ENCODE results near the gene FILIP1L.

FILIP1L gene

GRCh38 chr3:100001526-100002270 is 112.6 kb downstream of the FILIP1L start:
- peak in 1 of 2 experiments; percentile 70 for DNase-seq (ENCODE audit: low read depth in 1 of 2, low spot score in 1 of 2)
- in situ Hi-C loops (cut with HindIII; ENCODE audit: low pct_unique_long_range_greater_than_20kb, low sequenced_read_pairs) = no loop called here
- no peak for TF ChIP-seq JUND (IDR thresholded peaks at IDR 0.05; ENCODE audit: low read depth)

DNA sequence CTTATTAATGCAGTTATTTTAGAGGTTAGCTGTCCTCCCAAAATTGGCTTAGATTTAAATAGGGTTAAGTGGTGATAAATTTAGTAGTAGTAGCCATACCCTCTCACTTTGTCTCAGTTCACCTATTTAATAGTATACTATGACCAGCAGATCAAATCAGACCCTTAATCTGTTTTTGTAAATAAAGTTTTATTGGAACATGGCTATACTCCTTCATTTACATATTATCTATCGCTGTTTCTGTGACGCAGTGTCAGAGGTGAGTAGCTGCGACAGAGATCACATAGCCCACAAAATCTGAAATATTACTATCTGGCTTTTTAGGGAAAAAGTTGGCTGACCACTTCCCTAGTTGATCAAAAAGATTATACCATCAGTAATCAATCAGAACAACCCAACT is 113.2 kb downstream of the FILIP1L start:
- in situ Hi-C loops (cut with HindIII; ENCODE audit: low pct_unique_long_range_greater_than_20kb, low sequenced_read_pairs) = no loop called here
- TF ChIP-seq JUND (IDR thresholded peaks at IDR 0.05; ENCODE audit: low read depth) = no peak
- no peak for DNase-seq (ENCODE audit: low read depth in 1 of 2, low spot score in 1 of 2)

DNA sequence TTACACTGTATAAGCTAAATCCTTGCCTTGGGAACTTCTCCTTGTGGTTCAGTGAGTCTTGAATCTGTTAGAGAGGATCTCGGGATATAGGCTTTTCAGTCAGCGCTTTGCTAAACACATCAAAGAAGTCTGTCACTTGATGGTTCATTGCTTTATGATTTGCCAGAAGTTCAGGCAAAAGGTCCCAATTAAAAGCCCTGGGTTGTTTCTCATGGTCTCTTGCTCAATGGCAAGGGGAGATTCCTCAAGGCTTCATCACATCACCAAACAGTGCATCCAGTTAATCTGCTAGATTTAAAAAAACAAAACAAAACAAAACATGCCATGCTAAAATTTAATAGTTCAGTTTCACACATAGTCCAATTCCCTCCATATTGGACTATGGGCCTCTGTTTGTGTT is 114.8 kb downstream of the FILIP1L start:
- in situ Hi-C loops (cut with HindIII; ENCODE audit: low pct_unique_long_range_greater_than_20kb, low sequenced_read_pairs) = no loop called here
- no peak for DNase-seq (ENCODE audit: low read depth in 1 of 2, low spot score in 1 of 2)
- no peak for TF ChIP-seq JUND (IDR thresholded peaks at IDR 0.05; ENCODE audit: low read depth)

DNA sequence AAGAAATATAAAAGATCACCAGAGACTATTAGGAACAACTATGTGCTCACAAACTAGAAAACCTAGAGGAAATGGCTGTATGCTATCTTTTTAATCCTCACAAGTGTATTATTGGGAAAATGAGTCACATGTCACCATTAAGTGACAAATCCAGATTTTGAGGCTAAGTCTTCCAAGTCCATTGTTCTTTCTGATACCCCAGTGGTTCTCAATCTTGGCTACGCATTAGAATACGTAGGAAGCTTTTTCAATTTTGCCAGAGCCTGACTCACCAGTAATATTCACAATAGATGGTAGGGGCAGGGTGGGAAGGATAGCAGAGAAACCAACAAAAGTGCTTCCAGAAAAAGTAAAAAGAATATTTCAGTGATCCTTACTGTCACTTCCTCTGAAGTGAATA is 117.0 kb downstream of the FILIP1L start:
- no peak for TF ChIP-seq JUND (IDR thresholded peaks at IDR 0.05; ENCODE audit: low read depth)
- no peak for DNase-seq (ENCODE audit: low read depth in 1 of 2, low spot score in 1 of 2)
- in situ Hi-C loops (cut with HindIII; ENCODE audit: low pct_unique_long_range_greater_than_20kb, low sequenced_read_pairs) = no loop called here

GRCh38 chr3:99990179-99990578 is 124.1 kb downstream of the FILIP1L start:
- no peak for TF ChIP-seq JUND (IDR thresholded peaks at IDR 0.05; ENCODE audit: low read depth)
- in situ Hi-C loops (cut with HindIII; ENCODE audit: low pct_unique_long_range_greater_than_20kb, low sequenced_read_pairs) = no loop called here
- no peak for DNase-seq (ENCODE audit: low read depth in 1 of 2, low spot score in 1 of 2)

DNA sequence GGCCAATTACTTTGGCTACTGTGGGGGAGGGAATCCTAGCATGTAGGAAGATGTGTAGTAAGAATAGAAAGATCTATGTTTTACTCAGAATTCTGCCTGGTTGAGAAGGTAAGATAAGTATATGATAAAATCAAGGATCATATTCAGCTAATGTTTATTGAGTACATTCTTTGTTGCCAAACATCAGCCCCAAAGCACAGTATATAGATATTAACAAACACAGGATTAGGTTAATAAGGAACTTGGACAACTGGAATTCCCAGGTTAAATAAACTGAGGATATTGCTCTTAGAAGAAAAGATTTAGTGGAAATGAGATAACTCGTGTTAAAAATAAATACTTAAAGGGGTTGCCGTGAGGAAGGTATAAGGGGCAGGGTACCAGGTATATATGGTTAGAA is 129.6 kb downstream of the FILIP1L start:
- in situ Hi-C loops (cut with HindIII; ENCODE audit: low pct_unique_long_range_greater_than_20kb, low sequenced_read_pairs) = no loop called here
- peak in 1 of 2 experiments; percentile 28 for DNase-seq (ENCODE audit: low read depth in 1 of 2, low spot score in 1 of 2)
- TF ChIP-seq JUND (IDR thresholded peaks at IDR 0.05; ENCODE audit: low read depth) = no peak

GRCh38 chr3:99984139-99984538 is 130.2 kb downstream of the FILIP1L start:
- DNase-seq (ENCODE audit: low read depth in 1 of 2, low spot score in 1 of 2) = no peak
- no peak for TF ChIP-seq JUND (IDR thresholded peaks at IDR 0.05; ENCODE audit: low read depth)
- in situ Hi-C loops (cut with HindIII; ENCODE audit: low pct_unique_long_range_greater_than_20kb, low sequenced_read_pairs) = no loop called here

DNA sequence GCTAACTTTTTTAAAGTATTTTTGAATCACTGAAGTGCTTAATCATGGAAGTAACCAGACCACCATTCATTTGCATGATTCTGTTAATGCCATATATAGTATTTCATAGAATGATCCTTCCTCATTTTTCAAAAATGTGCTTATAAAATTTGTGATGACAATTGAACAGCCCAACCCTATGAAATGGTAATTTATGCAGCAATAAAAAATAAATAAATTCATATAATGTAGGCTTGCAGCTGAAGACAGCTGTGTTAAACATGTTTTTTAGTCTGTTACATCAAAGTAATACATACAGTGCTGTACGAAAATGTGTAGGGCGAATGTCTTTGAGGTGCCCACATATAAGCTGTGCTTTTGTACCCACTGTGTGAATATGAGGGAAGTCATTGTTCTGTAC is 131.7 kb downstream of the FILIP1L start:
- no peak for DNase-seq (ENCODE audit: low read depth in 1 of 2, low spot score in 1 of 2)
- no peak for TF ChIP-seq JUND (IDR thresholded peaks at IDR 0.05; ENCODE audit: low read depth)
- in situ Hi-C loops (cut with HindIII; ENCODE audit: low pct_unique_long_range_greater_than_20kb, low sequenced_read_pairs) = no loop called here

DNA sequence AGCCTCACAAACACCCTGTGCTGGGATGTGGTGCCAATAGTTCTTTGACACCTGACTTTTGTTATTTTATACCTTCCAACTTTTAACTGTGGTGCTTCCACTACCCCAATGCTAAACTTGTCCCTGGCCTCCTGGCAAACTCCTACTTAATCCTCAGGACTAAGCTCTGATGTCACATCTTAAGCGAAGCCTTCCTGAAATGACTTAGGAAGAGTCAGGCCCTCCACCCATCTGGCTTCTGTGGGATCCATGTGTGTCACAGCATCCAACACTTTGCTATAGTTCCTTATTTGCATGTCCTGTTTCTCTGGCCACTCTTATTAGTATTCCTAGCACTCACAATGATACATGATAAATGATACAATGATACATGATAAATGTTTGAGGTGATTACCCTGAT is 133.2 kb downstream of the FILIP1L start:
- no peak for DNase-seq (ENCODE audit: low read depth in 1 of 2, low spot score in 1 of 2)
- TF ChIP-seq JUND (IDR thresholded peaks at IDR 0.05; ENCODE audit: low read depth) = no peak
- in situ Hi-C loops (cut with HindIII; ENCODE audit: low pct_unique_long_range_greater_than_20kb, low sequenced_read_pairs) = no loop called here

DNA sequence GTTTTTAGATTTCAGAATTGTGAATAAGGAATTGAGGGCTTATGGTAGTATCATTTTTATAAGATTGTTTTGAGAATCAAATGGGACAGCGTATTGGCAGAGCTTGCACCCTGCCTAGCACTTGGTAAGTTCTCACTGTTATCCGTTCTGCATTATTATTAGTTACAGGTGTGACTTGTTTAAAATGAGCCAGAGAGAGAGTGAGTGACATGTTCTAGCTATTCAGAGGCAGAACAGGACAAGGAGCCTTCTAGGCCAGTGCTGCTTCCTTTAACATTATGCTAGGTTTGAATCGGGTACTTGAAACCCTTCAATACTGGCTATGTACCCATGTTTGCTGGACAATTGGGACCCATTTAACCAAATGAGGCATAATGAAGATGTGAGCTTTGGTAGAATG is 133.7 kb downstream of the FILIP1L start:
- in situ Hi-C loops (cut with HindIII; ENCODE audit: low pct_unique_long_range_greater_than_20kb, low sequenced_read_pairs) = no loop called here
- no peak for TF ChIP-seq JUND (IDR thresholded peaks at IDR 0.05; ENCODE audit: low read depth)
- no peak for DNase-seq (ENCODE audit: low read depth in 1 of 2, low spot score in 1 of 2)

DNA sequence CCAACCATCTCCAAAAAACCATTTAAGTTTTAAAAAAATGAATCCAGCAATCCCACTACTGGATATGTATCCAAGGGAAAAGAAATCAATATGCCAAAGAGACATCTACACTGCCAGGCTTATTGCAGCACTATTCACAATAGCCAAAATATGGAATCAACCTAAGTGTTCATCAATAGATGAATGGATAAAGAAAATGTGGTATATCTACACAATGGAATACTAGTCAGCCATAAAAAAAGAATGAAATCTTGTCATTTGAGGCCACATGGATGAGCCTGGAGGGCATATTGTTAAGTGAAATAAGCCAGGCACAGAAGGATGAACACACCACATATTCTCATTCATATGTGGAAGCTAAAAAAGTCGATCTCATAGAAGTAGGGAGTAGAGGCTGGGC is 136.1 kb downstream of the FILIP1L start:
- no peak for DNase-seq (ENCODE audit: low read depth in 1 of 2, low spot score in 1 of 2)
- in situ Hi-C loops (cut with HindIII; ENCODE audit: low pct_unique_long_range_greater_than_20kb, low sequenced_read_pairs) = no loop called here
- no peak for TF ChIP-seq JUND (IDR thresholded peaks at IDR 0.05; ENCODE audit: low read depth)

GRCh38 chr3:99976584-99976983 is 137.7 kb downstream of the FILIP1L start:
- no peak for TF ChIP-seq JUND (IDR thresholded peaks at IDR 0.05; ENCODE audit: low read depth)
- no peak for DNase-seq (ENCODE audit: low read depth in 1 of 2, low spot score in 1 of 2)
- in situ Hi-C loops (cut with HindIII; ENCODE audit: low pct_unique_long_range_greater_than_20kb, low sequenced_read_pairs) = no loop called here

DNA sequence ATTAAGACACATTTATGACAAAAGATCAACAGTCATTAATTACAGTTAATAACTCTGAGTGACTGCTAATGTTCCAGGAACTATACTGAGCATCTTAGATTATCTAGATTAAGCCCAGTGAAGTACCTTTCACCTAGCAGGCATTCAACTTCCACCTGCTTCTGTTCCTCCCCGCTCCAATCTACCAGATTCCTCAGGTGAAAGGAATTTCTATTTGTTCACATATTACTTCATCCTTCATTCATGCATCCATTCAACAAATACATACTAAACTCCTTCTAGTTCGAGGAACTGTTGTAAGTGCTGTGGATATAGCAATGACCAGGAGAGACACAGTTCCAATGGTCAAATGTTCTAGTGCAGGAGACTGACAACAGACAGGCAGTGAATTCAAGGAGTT is 139.3 kb downstream of the FILIP1L start:
- TF ChIP-seq JUND (IDR thresholded peaks at IDR 0.05; ENCODE audit: low read depth) = no peak
- no peak for DNase-seq (ENCODE audit: low read depth in 1 of 2, low spot score in 1 of 2)
- in situ Hi-C loops (cut with HindIII; ENCODE audit: low pct_unique_long_range_greater_than_20kb, low sequenced_read_pairs) = no loop called here
